ENCODE results near the gene ASAP2. TPM values are rescaled to one million over a fixed set of nuclear protein-coding genes. Genes with fewer than 3 reads are reported as not detected.
A peak's percentile ranks its signal among the peaks of the same experiment; 100 is the strongest.

The ASAP2 gene
- polyA plus RNA-seq, 1 donor from 2014 or later: 41.0 TPM

DNA sequence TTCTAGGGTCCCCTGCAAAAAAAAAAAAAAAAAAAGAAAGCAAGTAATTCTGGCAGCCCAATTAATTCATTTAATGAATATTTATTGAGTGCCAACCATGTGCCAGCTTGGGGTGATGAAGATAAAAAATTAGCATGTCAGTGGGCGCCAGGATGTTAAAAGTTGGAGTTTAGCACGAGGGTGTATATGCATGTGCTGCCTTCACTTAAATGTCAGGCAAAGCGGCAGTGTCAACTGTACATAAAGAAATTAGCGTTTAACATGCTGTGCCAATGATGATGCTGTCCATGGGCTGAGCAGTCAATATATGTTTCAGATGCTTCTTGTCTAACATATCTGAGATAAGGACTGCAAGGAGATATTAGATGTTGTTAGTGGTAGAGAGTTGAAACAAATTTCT lies 49.5 kb downstream of the ASAP2 start:
- Histone ChIP-seq H3K79me2 (replicated peaks; ENCODE audit: insufficient read depth, low read length) (peaks cover 46% of the 10 kb centered on the region), H3F3A (ENCODE audit: insufficient read depth, low read length, poor library complexity, severe bottlenecking) (no peaks in the 10 kb centered on the region), H2AFZ (ENCODE audit: low read depth, low read length) (no peak overlapping the region), H3K36me3 (ENCODE audit: insufficient read depth, low read length) (no peaks in the 10 kb centered on the region), H3K27ac (ENCODE audit: low read length) (no peak overlapping the region), H3K4me3 (ENCODE audit: low read length) (peak overlapping the region; percentile 15), H3K27me3 (ENCODE audit: insufficient read depth, low read depth, low read length) (no peaks in the 10 kb centered on the region), H3K9ac (ENCODE audit: low read length) (peak overlapping the region; percentile 7), H3K4me2 (ENCODE audit: low read length) (no peak overlapping the region), H3K9me2 (ENCODE audit: insufficient read depth, low read length) (no peaks in the 10 kb centered on the region), H3K9me3 (ENCODE audit: low read length) (no peaks in the 10 kb centered on the region), H4K20me1 (ENCODE audit: insufficient read depth) (peaks cover 4% of the 10 kb centered on the region)
- TF ChIP-seq EP300 (conservative IDR thresholded peaks at IDR 0.05; ENCODE audit: poor library complexity, severe bottlenecking): peak; percentile 33
- no peak for TF ChIP-seq CTCF (IDR thresholded peaks at IDR 0.05; ENCODE audit: poor library complexity, severe bottlenecking)

GRCh38 chr2:9256570-9257043 lies 50.0 kb downstream of the ASAP2 start:
- no peak overlapping the region for H3K27ac ChIP-seq (ENCODE audit: low read length)
- no peaks in the 10 kb centered on the region for H3F3A ChIP-seq (ENCODE audit: insufficient read depth, low read length, poor library complexity, severe bottlenecking)
- TF ChIP-seq TAF1 (IDR thresholded peaks at IDR 0.05; ENCODE audit: low read depth) (no peak), RAD21 (conservative IDR thresholded peaks at IDR 0.05) (peak; percentile 39), POLR2AphosphoS5 (IDR thresholded peaks at IDR 0.05) (no peak), MXI1 (conservative IDR thresholded peaks at IDR 0.05; ENCODE audit: poor library complexity, severe bottlenecking) (no peak), CTCF (IDR thresholded peaks at IDR 0.05; ENCODE audit: poor library complexity, severe bottlenecking) (no peak)
- H3K36me3 ChIP-seq (ENCODE audit: insufficient read depth, low read length): no peaks in the 10 kb centered on the region
- H4K20me1 ChIP-seq (ENCODE audit: insufficient read depth): peaks cover 4% of the 10 kb centered on the region
- H3K79me2 ChIP-seq (replicated peaks; ENCODE audit: insufficient read depth, low read length): peaks cover 46% of the 10 kb centered on the region
- H3K9me2 ChIP-seq (ENCODE audit: insufficient read depth, low read length): no peaks in the 10 kb centered on the region
- no peaks in the 10 kb centered on the region for H3K27me3 ChIP-seq (ENCODE audit: insufficient read depth, low read depth, low read length)
- peak overlapping the region; percentile 15 for H3K4me3 ChIP-seq (ENCODE audit: low read length)
- no peak overlapping the region for H2AFZ ChIP-seq (ENCODE audit: low read depth, low read length)
- no peaks in the 10 kb centered on the region for H3K9me3 ChIP-seq (ENCODE audit: low read length)
- H3K9ac ChIP-seq (ENCODE audit: low read length): peak overlapping the region; percentile 7
- H3K4me2 ChIP-seq (ENCODE audit: low read length): no peak overlapping the region

DNA sequence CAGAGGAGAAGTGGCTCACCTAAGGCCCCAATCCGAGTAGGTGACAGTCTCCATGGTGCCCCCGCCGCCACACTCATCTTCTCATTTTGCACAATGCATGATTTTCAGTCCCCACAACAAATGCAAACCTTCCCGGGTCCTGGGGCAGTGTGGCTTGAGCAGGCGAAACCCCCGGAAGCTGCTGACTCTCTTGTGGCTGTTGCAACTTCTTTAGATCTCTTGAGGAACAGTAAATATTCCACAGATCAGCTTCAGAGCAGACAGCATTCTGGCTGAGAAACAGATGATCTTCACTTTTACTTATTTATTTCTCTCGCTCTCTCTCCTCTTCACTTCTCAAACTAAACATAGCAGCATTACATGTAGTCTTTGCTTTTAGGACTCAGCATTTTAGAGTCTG lies 51.9 kb downstream of the ASAP2 start:
- Histone ChIP-seq H3K36me3 (ENCODE audit: insufficient read depth, low read length) (no peaks in the 10 kb centered on the region), H3F3A (ENCODE audit: insufficient read depth, low read length, poor library complexity, severe bottlenecking) (no peaks in the 10 kb centered on the region), H2AFZ (ENCODE audit: low read depth, low read length) (no peak overlapping the region), H3K27ac (ENCODE audit: low read length) (no peak overlapping the region), H3K9ac (ENCODE audit: low read length) (no peak overlapping the region), H3K27me3 (ENCODE audit: insufficient read depth, low read depth, low read length) (no peaks in the 10 kb centered on the region), H4K20me1 (ENCODE audit: insufficient read depth) (peaks cover 4% of the 10 kb centered on the region), H3K9me3 (ENCODE audit: low read length) (no peaks in the 10 kb centered on the region), H3K4me3 (ENCODE audit: low read length) (no peak overlapping the region), H3K79me2 (replicated peaks; ENCODE audit: insufficient read depth, low read length) (peaks cover 48% of the 10 kb centered on the region), H3K4me2 (ENCODE audit: low read length) (no peak overlapping the region), H3K9me2 (ENCODE audit: insufficient read depth, low read length) (no peaks in the 10 kb centered on the region)
- TF ChIP-seq TAF1 (IDR thresholded peaks at IDR 0.05; ENCODE audit: low read depth): no peak
- TF ChIP-seq EZH2 (IDR thresholded peaks at IDR 0.05; ENCODE audit: borderline replicate concordance, insufficient read depth, low read length, poor library complexity, severe bottlenecking): no peak
- no peak for TF ChIP-seq POLR2AphosphoS5 (IDR thresholded peaks at IDR 0.05)
- no peak for TF ChIP-seq MXI1 (conservative IDR thresholded peaks at IDR 0.05; ENCODE audit: poor library complexity, severe bottlenecking)
- no peak for TF ChIP-seq CTCF (IDR thresholded peaks at IDR 0.05; ENCODE audit: poor library complexity, severe bottlenecking)
- no peak for TF ChIP-seq REST (IDR thresholded peaks at IDR 0.05; ENCODE audit: borderline replicate concordance)
- no peak for TF ChIP-seq RAD21 (conservative IDR thresholded peaks at IDR 0.05)
- TF ChIP-seq EP300 (conservative IDR thresholded peaks at IDR 0.05; ENCODE audit: poor library complexity, severe bottlenecking): no peak
- TF ChIP-seq SMC3 (conservative IDR thresholded peaks at IDR 0.05; ENCODE audit: poor library complexity): no peak
